HG03135 (cell line): ENCODE data around the gene SOCS6.
"Not testable (repeated sequence)": the region's sequence is repeated elsewhere in the genome, so short reads cannot be mapped to it uniquely, and the experiment has no call there.

Experiments
- ATAC-seq: cut with Tn5 transposase; IDR thresholded peaks from one replicate; pipeline ENCODE4 v1.9.1; 2021; ENCODE audit warnings: mild to moderate bottlenecking, moderate library complexity; ENCODE audit not compliant: unreplicated experiment

Gene SOCS6

GRCh38 chr18:70288851-70289328 lies at the start of gene SOCS6:
TSS of gene SOCS6 (plus strand) at chr18:70289045. CDS start at chr18:70324669, 35,624 bp downstream.
- peak; percentile 67 for ATAC-seq

- no peak for ATAC-seq
These were observed 45.5 kb upstream of the SOCS6 start for GRCh38 chr18:70243131-70243929.

- ATAC-seq, result no peak
These were observed 42.8 kb upstream of the SOCS6 start for GRCh38 chr18:70246061-70246466.

GRCh38 chr18:70249118-70249517 lies 39.7 kb upstream of the SOCS6 start:
- ATAC-seq, result no peak

- ATAC-seq, result not testable (repeated sequence)
These were observed 39.0 kb upstream of the SOCS6 start for GRCh38 chr18:70249861-70250260.

GRCh38 chr18:70250781-70251180 lies 38.1 kb upstream of the SOCS6 start:
- ATAC-seq, result no peak

GRCh38 chr18:70256184-70256583 lies 32.7 kb upstream of the SOCS6 start:
- no peak for ATAC-seq

- no peak for ATAC-seq
These were observed 31.9 kb upstream of the SOCS6 start for GRCh38 chr18:70256994-70257393.

- no peak for ATAC-seq
These were observed 30.6 kb upstream of the SOCS6 start for GRCh38 chr18:70258243-70258642.

- no peak for ATAC-seq
These were observed 28.2 kb upstream of the SOCS6 start for GRCh38 chr18:70260683-70261082.

GRCh38 chr18:70261141-70261788 lies 27.6 kb upstream of the SOCS6 start:
- ATAC-seq, result no peak

GRCh38 chr18:70263336-70263735 lies 25.5 kb upstream of the SOCS6 start:
- no peak for ATAC-seq

GRCh38 chr18:70271742-70272141 lies 17.1 kb upstream of the SOCS6 start:
- ATAC-seq, result no peak

GRCh38 chr18:70273021-70273420 lies 15.8 kb upstream of the SOCS6 start:
- ATAC-seq, result no peak

GRCh38 chr18:70276416-70277191 lies 12.2 kb upstream of the SOCS6 start:
- no peak for ATAC-seq

GRCh38 chr18:70279470-70279869 lies 9.4 kb upstream of the SOCS6 start:
- ATAC-seq, result no peak

GRCh38 chr18:70280007-70280925 lies 8.6 kb upstream of the SOCS6 start:
- no peak for ATAC-seq

GRCh38 chr18:70284976-70285620 lies 3.7 kb upstream of the SOCS6 start:
- no peak for ATAC-seq

- ATAC-seq, result no peak
These were observed 1.1 kb upstream of the SOCS6 start for GRCh38 chr18:70287731-70288130.
